AG04450 (cell line): Measurements from ENCODE around the gene HGFAC. TPM values are rescaled to one million over a fixed set of nuclear protein-coding genes. Genes with fewer than 3 reads are reported as not detected.

ENCODE experiments used
- CTCF ChIA-PET: fragments of 300-600, 350-600 bp; formaldehyde crosslinking; extraction: SDS; loops from one replicate; lab custom pipeline; 2022; ENCODE audit warnings: antibody characterized with exemption, inconsistent platforms; lab: Charles Lee
- POLR2A ChIA-PET: fragments of 350-600 bp; formaldehyde crosslinking; extraction: SDS; loops from one replicate; lab custom pipeline; 2021; ENCODE audit warnings: antibody characterized with exemption, inconsistent platforms; lab: Yijun Ruan, JAX
- DNase-seq: peaks from one replicate; pipeline ENCODE4 v3.0.0-alpha.2; 2011; ENCODE audit warnings: low read depth, low spot score
- H3K27ac ChIP-seq: one replicate; pipeline ENCODE4 v1.5.1; 2012; ENCODE audit warnings: low read depth, low read length, control low read depth
- H3K27me3 ChIP-seq: one replicate; pipeline ENCODE4 v1.6.0; 2012; ENCODE audit warnings: low read length; ENCODE audit not compliant: control insufficient read depth, insufficient read depth
- H3K4me3 ChIP-seq: 2 replicates; pipeline ENCODE4 v1.5.1; 2011; ENCODE audit warnings: mild to moderate bottlenecking, low read depth, low read length, control low read depth
- H3K9me3 ChIP-seq: 2 replicates; pipeline ENCODE4 v1.5.1; 2012; ENCODE audit warnings: low read length; ENCODE audit not compliant: control insufficient read depth, insufficient read depth
- polyA plus RNA-seq: library from polyadenylated mRNA; depleted of rRNA; stranded (reverse); fragments of >200 nt; gene quantifications from 2 replicates; pipeline ENCODE4 v1.2.3, GENCODE V29; 2011
- TF ChIP-seq, protein P1 (sequence below): IDR thresholded peaks from 2 replicates; pipeline ENCODE4 v1.5.1; 2011; ENCODE audit warnings: low read depth, low read length, control low read depth, inconsistent platforms

The HGFAC gene
- polyA plus RNA-seq, 1 experiment: not detected

DNA sequence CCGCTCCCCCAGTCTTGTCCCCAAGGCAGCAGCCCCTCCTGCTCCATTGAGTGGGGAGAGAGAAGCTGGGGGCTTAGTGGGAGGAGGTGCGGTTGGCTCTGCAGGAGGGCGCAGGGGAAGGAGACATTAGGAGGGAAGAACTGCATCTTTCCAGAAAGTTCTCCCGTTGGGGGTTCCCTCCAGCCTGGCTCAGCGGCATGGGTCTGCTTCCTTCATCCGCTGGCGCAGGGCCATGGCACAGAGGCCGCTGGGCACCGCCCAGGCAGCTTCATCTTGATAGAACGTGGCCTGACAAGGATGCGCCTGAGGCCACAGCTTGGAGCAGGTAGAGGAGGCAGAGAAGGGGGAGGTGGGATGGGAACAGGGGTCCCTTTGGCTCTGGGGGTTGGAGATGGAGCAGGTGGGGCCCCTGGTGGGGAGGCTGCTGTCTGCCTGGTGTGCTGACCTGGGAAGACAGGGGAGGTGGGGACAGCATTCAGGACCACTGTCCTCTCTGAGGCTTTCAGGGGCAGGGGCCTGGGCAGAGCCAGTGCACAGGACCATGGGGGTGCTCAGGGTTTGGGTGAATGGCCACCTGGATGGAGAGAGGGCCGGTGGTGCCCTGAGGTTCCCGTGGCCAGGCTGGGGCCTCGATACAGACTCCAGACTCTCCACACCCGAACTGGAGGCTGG, 33.4 kb downstream of the HGFAC start:
- Histone ChIP-seq H3K4me3 (no peak overlapping the region), H3K27ac (no peak overlapping the region), H3K27me3 (peaks cover 21% of the 10 kb centered on the region), H3K9me3 (no peaks in the 10 kb centered on the region; the same call in 1 of the 2 replicates)
- DNase-seq: no peak
- ChIA-PET CTCF (no interaction called here), POLR2A (no interaction called here)
- TF ChIP-seq, protein P1, sequence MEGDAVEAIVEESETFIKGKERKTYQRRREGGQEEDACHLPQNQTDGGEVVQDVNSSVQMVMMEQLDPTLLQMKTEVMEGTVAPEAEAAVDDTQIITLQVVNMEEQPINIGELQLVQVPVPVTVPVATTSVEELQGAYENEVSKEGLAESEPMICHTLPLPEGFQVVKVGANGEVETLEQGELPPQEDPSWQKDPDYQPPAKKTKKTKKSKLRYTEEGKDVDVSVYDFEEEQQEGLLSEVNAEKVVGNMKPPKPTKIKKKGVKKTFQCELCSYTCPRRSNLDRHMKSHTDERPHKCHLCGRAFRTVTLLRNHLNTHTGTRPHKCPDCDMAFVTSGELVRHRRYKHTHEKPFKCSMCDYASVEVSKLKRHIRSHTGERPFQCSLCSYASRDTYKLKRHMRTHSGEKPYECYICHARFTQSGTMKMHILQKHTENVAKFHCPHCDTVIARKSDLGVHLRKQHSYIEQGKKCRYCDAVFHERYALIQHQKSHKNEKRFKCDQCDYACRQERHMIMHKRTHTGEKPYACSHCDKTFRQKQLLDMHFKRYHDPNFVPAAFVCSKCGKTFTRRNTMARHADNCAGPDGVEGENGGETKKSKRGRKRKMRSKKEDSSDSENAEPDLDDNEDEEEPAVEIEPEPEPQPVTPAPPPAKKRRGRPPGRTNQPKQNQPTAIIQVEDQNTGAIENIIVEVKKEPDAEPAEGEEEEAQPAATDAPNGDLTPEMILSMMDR: no peak

DNA sequence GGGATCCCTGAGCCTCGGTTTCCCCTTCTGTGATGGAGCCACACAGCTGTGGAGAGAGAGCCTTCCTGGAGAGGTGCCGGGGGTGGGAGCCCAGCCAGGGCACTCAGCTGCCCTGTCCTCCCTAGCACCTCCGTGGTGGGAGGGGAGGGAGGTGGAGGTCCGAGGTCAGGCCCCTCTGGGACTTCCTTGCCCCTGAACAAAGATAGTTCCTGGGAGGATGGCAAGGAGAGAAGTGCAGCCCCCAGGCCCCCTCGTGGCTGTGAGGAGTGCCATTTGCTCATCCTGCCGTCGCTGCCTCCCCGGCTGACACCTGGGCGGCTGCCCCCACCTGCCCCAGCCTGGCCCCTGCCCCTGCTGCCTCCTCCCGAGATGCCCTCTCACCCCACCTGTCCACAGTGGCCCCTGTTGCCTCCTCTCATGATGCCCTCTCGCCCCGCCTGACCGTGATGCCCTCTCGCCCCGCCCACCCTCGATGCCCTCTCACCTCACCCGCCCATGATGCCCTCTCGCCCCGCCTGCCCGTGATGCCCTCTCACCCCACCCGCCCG, 34.0 kb downstream of the HGFAC start:
- Histone ChIP-seq H3K9me3 (no peaks in the 10 kb centered on the region; the same call in 1 of the 2 replicates), H3K4me3 (no peak overlapping the region), H3K27ac (no peak overlapping the region), H3K27me3 (peaks cover 20% of the 10 kb centered on the region)
- ChIA-PET POLR2A (no interaction called here), CTCF (no interaction called here)
- TF ChIP-seq, protein P1: no peak
- DNase-seq: no peak

DNA sequence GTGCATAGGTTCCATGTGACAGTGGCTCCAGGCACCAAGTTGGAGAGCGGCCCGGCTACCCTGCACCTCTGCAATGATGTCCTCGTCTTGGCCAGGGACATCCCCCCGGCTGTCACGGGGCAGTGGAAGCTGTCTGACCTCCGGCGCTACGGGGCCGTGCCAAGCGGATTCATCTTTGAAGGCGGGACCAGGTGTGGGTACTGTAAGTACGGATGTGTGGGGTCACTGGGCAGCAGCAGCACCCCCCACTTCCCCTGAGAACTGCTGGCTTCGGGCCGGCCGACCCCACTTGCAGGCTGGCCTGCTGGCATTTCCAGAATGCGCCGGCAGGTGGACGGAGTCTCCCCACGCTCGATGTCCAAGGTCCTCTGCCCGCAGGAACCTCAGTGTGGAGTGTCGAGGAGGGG, 34.6 kb downstream of the HGFAC start:
- H3K27me3 ChIP-seq: peaks cover 16% of the 10 kb centered on the region
- TF ChIP-seq, protein P1: no peak
- DNase-seq: no peak
- CTCF ChIA-PET: no interaction called here
- no peak overlapping the region for H3K4me3 ChIP-seq
- POLR2A ChIA-PET: no interaction called here
- H3K27ac ChIP-seq: no peak overlapping the region
- no peaks in the 10 kb centered on the region; the same call in 1 of the 2 replicates for H3K9me3 ChIP-seq

DNA sequence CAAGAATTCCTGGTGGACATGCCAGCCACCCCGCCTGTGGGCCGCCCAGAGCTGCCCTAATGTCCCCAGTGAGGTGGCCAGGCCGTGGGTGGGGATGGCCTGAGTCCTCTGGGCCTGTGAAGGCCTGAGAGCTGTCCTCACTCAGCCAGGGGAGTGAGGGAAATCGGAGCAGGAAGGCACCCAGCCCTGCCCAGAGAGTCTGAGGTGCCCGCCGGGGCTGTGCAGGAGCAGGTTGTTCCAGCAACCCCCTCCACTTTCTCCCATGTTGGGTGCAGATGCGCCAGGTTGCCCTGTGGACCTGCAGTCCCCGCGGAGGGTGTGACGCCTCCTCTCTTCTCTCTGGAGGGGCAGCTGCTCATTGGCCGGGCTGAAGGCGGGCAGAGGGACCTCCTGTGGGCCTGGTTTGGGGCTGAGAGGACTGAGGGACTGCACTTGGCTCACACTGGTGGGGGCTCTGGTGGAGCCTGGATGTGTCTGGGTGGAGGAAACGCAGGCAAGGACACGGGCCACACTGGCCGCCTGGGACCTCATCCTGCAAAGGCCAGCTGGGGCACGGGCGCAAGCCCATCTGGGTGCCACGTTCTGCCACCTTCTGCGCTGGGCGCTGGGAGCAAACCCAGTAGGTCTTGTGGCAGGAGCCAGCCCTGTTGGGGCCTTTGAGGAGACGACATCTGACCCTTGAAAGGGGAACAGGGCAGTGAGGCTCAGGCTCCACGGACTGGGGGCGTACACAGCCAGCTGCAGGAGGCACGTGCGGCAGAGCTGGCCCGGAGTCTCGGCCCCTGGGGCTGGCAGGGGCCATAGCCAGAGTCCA, 35.4 kb downstream of the HGFAC start:
- POLR2A ChIA-PET: no interaction called here
- no peak overlapping the region for H3K4me3 ChIP-seq
- H3K9me3 ChIP-seq: no peaks in the 10 kb centered on the region; the same call in 1 of the 2 replicates
- no peak overlapping the region for H3K27ac ChIP-seq
- DNase-seq: no peak
- CTCF ChIA-PET: no interaction called here
- H3K27me3 ChIP-seq: peaks cover 16% of the 10 kb centered on the region
- TF ChIP-seq, protein P1: no peak
